Lower leg skin (tissue), 4 donors: Measurements from ENCODE around the gene MRRF. TPM values are rescaled to one million over a fixed set of nuclear protein-coding genes. Genes with fewer than 3 reads are reported as not detected.

Source experiments
- DNase-seq, 2 donors: peaks; one replicate each; pipeline ENCODE4 v3.0.0-alpha.2; 2019; ENCODE audit warnings: low spot score in 2 of 2
- H3K4me3 ChIP-seq: fragments of 200-600 bp; sonication (generic); 2 replicates; pipeline ENCODE4 v1.5.1; 2017; ENCODE audit warnings: mild to moderate bottlenecking, low read depth; ENCODE audit not compliant: poor library complexity, severe bottlenecking
- CTCF ChIP-seq, 3 donors: fragments of 450-650 bp; IDR thresholded peaks; one replicate each; pipeline ENCODE4 v1.5.1; 2016; ENCODE audit warnings: antibody characterized with exemption in 3 of 3, mild to moderate bottlenecking in 3 of 3, moderate library complexity in 2 of 3
- POLR2A ChIP-seq, 2 donors: fragments of 450-650 bp; IDR thresholded peaks; one replicate each; pipeline ENCODE4 v1.6.1; 2016 to 2017; ENCODE audit warnings: antibody characterized with exemption in 2 of 2, mild to moderate bottlenecking in 1 of 2, moderate library complexity in 1 of 2
- WGBS, 2 donors: methylation state at CpG; one replicate each; pipeline ENCODE4 v1.1.5; 2018; 5-methylcytosine and 5-hydroxymethylcytosine counted together
- intact Hi-C: fragments of 100-400 bp; cut with DNase I; formaldehyde crosslinking; loops from one replicate; pipeline ENCODE4 v1.15.0; 2023; ENCODE audit warnings: low total_unique reads
- total RNA-seq, 4 donors: library from RNA; depleted of rRNA; stranded (reverse); fragments of >200 nt; gene quantifications; one replicate each; pipeline ENCODE4 v1.1.0, GENCODE V29; 2016

Gene MRRF
- total RNA-seq, 4 donors from 2014 or later: 30.8 to 56.3 (median 39.9) TPM

- TF ChIP-seq POLR2A (IDR thresholded peaks at IDR 0.05) (no peak), CTCF (IDR thresholded peaks at IDR 0.05) (no peak)
These were observed 68.0 kb downstream of the MRRF start for GRCh38 chr9:122332644-122333043.

GRCh38 chr9:122333169-122333808, 68.6 kb downstream of the MRRF start:
- H3K4me3 ChIP-seq: no peak overlapping the region
- TF ChIP-seq POLR2A (IDR thresholded peaks at IDR 0.05) (no peak), CTCF (IDR thresholded peaks at IDR 0.05) (no peak)
- intact Hi-C loops: no loop called here
- DNase-seq: no peak
- WGBS, 2 donors: 67 to 72% methylated on average over 10 of the region's 10 CpGs

More at GRCh38 chr9:122332644-122333043, 68.0 kb downstream of the MRRF start:
- H3K4me3 ChIP-seq: no peak overlapping the region
- no peak for DNase-seq
- intact Hi-C loops: no loop called here
- 53 to 63% methylated on average over 7 of the region's 7 CpGs for WGBS, 2 donors

GRCh38 chr9:122334916-122335315, 70.2 kb downstream of the MRRF start:
- intact Hi-C loops: no loop called here
- DNase-seq: no peak
- 79 to 81% methylated on average over 4 of the region's 4 CpGs for WGBS, 2 donors
- H3K4me3 ChIP-seq: no peak overlapping the region
- TF ChIP-seq POLR2A (IDR thresholded peaks at IDR 0.05) (no peak), CTCF (IDR thresholded peaks at IDR 0.05) (no peak)

GRCh38 chr9:122336189-122336588, 71.5 kb downstream of the MRRF start:
- intact Hi-C loops: no loop called here
- H3K4me3 ChIP-seq: no peak overlapping the region
- DNase-seq: no peak
- 80 to 96% methylated on average over 5 of the region's 5 CpGs for WGBS, 2 donors
- TF ChIP-seq CTCF (IDR thresholded peaks at IDR 0.05): no peak
- no peak for TF ChIP-seq POLR2A (IDR thresholded peaks at IDR 0.05)

- DNase-seq: peak in 1 of 2 donors; percentile 23
- intact Hi-C loops: no loop called here
- TF ChIP-seq POLR2A (IDR thresholded peaks at IDR 0.05) (no peak), CTCF (IDR thresholded peaks at IDR 0.05) (no peak)
- 46 to 49% methylated on average over 21 to 26 of the region's 26 CpGs for WGBS, 2 donors
- H3K4me3 ChIP-seq: no peak overlapping the region
These were observed 72.3 kb downstream of the MRRF start for GRCh38 chr9:122336866-122337555.
